ENCODE data around the gene HJV.

HJV gene

DNA sequence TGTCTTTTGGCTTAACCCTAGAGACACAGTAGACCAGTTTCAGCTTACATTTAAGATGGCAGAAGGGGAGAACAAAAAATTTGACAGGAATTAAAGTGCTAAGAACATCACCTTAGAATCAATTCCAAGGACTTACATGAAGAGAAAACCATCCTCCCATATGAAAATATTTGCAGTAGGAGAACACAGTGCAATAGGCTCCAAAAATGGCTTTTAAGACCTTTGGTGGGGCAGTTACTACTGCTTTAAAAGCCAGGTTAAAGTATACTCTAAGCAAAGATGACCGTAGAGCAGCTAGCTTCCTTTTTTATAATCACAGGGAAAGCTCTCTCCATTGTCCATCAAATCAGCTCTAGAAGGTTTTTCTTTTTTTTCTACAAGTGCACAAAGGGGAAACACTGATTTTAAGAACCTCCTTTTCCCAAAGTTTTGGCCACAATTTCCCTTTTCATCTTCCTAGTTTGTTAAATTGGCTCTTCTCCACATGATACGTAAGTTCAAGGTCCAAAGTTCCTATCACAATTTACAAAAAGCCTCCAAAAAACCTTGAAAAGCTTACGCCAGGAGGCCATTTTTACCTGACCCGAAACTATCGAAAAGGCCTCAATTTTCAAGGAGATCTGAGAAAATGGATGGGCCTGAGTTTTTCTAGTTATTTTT lies 28.4 kb downstream of the HJV start:
- no peak for DNase-seq

DNA sequence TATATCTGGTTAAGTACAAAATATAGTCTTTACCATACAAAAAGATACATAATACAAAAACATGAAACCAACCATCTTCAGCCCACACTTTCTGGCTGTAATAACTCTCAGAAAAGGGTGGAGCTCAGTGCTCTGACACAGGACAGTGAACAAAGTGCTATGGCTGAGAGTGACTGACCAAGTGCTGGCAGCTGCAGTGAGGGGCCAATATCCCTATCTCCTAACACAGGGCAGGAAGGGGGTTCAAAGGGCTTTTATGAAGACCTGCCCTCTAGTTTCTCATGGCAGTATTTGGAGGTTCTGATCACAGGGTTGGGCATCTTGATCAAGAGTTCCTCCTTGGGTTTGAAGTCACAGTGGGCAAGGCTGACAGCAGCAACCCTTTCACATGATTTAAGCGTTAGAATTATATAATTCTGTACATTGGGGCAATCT lies 29.0 kb downstream of the HJV start:
- no peak for DNase-seq

DNA sequence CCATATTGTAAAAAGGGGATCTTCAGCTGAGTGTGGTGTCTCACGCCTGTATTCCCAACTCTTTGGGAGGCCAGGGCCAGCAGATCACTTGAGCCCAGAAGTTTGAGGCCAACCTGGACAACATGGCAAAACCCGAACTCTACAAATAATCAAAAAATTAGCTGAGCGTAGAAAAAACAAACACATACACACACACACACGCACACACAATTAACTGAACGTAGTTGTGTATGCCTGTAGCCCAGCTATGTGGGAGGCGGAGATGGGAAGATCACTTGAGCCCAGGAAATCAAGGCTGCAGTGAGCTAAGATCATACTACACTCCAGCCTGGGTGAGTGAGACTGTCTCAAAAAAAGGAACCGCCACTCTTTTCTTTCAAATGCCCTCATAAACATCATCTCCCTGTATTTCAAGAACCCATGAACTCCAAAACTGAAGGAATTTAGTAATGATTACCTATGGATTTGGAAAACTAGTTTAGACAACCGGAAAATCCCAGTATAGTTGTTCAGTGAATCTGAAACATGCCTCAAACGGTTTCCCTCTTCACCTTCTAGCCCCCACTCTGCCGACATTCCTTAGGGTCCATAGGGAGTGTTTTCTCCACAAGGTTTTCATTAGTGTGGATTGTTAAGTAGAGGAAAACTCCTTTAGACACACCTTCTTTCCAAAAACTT lies 29.7 kb downstream of the HJV start:
- no peak for DNase-seq

DNA sequence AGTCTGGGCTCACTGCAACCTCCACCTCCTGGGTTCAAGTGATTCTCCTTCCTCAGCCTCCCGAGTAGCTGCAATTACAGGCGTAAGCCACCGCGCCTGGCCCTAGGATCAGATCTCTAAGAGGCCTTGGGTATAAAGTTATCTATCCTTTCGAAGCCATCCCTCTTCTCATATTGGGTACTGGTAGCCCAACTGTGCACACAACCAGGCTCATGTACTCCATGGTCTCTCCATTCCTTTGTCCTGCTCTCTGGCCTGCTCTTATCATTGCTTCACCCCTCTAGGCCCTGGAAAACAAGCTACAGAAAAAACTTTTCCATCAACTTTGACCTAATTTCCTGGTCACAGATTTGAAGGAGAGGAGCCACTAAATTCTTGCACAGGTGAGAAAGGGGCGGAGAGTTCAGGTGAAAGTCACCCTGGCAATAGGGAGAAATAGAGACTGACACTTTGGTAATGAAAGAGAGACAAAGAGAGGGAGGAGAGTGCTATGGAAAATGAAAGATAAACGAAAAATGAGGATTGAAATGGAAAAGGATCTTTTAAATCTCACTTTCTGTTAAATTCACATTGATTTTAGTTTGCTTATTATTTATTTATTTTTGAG lies 31.2 kb downstream of the HJV start:
- DNase-seq = no peak

DNA sequence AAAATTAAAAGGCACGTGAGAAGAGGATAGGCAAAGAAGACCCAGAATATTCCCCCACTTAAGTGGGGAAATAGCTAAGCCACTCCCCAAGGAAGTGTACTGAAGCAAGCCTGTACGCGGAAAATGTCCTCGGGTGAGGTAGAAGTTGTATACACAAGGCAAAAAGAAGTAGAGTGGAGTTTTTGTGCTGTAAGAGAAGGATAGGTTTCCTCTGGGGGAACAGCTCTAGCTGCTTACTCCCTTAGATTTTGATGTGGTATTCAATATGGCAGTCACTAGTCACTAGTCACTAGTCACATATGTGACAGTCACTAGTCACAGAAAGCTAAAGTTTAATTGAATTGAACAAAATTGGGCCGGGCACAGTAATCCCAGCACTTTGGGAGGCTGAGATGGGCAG lies 32.8 kb downstream of the HJV start:
- no peak for DNase-seq

DNA sequence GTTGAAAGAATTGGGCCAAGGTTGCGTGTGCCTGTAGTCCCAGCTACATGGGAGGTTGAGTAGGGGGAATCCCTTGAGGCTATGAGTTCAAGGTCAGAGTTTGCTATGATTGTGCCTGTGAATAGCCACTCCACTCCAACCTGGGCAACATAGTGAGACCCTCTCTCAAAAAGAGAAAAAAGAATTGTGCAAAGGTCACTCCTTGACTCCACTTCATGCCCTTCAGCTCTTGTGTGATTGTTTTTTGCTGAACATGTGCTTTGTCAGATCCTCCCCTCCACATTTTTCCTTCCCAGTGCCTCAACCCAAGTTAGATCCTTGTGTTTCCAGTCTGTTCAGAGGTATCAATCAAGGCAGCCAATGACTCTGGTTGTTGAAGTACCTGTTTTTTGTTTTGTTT lies 33.6 kb downstream of the HJV start:
- no peak for DNase-seq

DNA sequence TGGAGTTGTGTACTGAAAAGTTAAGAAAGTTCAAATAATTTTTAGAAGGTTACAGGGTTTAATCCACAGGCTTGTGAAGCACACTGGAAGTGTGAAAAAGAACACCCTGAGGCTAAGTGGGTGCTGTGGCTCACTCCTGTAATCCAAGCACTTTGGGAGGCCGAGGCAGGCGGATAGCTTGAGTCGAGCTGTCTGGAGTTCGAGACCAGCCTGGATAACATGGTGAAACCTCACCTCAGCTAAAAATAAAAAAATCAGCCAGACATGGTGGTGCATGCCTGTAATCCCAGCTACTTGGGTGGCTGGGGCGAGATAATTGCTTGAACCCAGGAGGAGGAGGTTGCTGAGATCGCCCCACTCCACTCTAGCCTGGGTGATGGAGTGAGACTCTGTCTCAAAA lies 35.0 kb downstream of the HJV start:
- no peak for DNase-seq

DNA sequence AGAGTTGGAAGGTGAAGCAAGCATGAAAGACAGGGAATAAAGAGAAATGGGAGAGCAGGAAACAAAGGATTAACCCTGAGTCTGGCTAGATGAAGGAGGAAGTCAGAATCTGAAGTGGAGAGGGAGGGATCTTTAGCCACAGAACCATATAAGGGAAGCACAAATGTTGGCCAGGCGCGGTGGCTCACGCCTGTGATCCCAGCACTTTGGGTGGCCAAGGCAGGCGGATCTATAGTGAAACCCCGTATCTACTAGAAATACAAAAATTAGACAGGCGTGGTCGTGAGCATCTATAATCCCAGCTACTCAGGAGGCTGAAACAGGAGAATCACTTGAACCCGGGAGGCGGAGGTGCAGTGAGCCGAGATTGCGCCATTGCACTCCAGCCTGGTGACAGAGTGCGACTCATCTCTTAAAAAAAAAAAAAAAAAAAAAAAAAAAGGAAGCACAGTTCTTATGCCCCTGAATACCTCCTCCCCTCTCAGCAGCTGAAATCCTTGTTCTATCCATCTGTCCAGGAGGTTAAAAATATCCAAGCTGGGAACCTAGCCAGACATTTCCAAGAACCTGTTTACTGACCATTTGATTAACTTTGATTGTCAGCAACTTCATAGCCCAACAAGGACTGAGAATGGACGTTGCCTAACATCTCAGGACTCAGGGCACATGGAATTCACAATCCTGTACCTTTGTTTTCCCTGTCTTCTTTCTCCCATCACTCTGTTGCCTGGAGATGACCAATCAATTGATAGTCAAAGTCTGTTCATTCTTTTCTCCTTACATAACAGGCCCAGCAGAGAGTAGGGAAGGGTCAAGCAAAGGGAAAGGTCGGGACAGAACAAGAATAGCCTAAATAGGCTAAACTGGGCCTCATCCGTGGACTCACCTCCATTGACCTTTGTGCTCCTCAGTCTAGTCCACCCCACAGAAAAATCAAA lies 35.8 kb downstream of the HJV start:
- DNase-seq = no peak

DNA sequence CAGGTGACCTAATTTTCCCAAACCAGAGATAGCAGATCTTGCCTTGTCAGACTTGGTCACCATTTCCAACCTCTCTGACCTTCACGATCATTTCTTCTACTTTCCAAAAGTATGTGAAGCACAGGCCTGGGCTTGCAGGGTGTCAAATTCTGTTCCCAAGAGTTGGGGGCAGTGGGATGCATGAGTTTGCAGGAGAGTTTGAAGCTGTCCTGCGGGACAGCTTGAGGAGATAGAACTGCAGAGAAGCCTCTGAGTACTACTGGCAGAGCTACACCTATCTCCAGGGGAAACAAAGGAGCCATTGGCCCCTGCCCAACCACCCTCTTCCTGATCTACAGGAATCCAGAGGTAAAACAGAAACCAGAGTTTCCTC lies 36.4 kb downstream of the HJV start:
- DNase-seq = no peak

DNA sequence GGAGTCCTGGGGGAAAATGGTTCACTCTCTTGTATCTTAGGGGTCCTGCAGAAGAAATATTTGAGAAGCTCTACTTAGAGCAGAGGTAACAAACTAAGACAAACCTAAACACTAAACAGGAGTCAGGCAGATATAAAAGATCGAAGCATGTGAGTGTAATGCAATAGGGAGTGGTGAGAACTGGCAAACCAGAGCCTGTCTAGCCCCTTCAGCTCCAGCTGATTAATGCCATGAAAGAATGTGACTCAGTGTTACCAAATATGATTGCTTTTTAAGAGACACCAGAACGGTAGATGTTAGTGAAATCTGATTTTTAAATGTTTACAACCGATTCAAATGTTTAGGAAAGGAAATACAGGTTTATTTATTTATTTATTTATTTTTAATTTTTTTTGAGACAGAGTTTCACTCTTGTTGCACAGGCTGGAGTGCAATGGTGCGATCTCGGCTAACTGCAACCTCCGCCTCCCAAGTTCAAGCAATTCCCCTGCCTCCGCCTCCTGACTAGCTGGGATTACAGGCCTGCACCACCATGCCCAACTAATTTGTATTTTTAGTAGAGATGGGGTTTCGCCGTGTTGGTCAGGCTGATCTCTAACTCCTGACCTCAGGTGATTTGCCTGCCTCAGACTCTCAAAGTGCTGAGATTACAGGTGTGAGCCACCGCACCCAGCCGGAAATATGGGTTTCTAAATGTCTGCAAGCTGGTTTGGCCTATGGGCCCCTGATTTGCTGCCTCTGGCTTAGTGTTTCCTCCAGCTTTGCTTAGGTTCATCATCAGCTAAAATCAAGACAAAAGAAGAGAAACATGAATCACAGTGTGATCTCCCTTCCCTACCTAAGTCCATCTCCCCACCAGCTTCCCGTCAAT lies 37.3 kb downstream of the HJV start:
- no peak for DNase-seq

DNA sequence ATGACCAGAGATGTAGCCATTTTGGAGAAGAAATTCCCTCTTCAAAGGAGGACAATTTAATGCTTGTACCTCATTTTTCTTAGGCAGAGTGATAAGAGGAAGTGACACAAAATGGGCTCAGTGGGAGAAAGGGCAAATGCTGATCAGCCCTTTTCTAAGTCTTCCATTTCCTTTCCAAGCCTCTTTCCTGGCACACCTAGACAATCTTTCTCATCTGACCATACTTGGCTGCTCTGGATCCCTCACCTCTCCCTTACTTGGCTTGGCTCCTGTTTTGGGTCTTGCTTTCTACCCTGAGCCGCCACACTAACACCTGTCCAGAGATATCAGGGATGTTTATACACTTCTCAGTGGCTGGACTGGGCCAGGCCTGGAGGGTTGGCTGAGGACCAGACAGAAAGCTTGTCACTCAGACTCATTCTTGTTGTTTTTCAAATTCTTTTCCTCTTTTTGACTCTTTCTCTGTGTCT lies 38.3 kb downstream of the HJV start:
- DNase-seq = no peak

DNA sequence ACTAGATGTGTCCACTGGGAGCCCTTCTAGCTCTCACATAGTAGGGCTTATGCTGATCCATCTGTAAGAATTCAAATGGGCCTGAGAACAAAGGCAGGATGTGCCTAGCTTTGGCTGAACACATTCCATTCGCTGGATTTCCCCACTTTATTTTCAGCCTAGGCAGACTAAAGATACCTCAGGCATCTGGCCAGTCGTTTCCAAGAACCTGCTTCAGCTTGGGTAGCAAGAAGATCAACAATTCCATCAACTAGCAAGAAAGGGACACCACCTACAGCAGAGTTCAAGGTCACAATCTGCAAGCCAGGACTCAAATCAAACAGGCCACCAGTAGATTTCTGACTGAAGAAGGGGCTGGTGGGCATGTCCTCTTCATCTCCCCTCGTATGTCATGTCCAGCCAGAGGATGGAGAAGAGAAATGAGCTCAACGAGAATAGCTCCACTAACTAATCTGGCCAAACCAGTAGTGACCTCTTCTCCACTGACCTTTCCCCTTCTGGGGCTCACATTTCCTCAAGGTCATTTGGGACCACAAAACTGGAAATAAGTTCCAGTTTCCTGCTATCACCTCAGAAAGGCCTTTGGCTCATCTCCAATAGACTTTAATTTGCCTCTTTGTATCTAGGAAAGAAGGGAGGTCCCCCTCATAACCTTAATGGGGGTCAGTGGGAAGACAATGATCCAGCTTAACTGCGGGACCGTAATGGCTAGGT lies 39.4 kb downstream of the HJV start:
- DNase-seq = no peak

DNA sequence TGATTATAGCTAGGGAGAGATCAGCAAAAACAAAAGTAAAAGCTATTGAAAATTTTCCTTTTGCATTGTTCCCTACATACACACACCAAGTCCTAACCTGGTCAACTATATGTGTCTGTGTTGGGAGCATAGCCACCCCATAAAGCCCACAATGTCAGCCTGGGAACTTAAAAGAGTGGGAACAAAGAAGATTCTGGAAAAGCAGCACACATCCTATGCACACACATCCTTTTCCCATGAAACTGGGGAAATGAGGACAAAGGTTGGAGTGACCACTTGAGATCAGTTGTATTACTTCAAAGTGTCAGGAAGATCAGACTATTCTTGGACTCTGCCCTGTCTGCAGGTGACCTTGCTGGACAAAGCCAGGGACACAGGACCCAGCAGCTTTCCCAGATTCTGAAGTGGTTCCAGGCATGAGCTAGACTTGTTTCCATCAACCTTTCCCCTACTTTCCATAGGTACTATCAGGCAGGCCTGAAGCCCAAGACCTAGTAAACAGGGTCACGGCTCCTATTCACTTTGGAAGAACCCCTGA lies 41.0 kb downstream of the HJV start:
- no peak for DNase-seq

DNA sequence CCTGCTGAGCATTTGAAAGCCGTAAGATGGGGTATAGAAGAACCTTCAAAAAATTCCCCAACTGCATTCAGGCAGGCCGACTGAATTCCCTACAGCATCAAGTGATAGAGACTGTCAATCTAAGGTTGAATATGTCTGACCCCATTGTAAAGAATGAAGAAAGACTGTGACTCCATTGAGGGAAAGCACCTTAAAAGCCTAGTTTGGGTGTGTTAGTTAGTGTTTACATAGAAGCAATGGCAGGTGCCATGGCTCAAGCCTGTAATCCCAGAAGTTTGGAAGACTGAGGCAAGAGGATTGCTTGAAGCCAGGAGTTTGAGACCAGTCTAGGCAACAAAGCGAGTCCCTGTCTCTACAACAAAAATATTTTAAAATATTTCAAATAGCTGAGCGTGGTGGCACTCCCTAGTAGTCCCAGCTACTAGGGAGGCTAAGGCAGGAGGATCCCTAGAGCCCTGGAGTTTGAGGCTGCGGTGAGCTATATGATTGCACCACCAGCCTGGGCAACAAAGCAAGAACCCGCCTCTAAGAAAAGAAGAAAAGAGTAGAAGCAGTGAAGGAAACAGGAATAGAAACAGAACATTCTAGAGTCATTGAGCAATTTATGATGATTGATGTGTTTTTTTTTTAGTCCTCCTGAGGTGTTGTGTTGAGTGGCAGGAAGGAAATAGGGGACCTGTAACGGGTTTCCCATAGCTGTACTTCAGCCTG lies 41.6 kb downstream of the HJV start:
- DNase-seq = no peak

DNA sequence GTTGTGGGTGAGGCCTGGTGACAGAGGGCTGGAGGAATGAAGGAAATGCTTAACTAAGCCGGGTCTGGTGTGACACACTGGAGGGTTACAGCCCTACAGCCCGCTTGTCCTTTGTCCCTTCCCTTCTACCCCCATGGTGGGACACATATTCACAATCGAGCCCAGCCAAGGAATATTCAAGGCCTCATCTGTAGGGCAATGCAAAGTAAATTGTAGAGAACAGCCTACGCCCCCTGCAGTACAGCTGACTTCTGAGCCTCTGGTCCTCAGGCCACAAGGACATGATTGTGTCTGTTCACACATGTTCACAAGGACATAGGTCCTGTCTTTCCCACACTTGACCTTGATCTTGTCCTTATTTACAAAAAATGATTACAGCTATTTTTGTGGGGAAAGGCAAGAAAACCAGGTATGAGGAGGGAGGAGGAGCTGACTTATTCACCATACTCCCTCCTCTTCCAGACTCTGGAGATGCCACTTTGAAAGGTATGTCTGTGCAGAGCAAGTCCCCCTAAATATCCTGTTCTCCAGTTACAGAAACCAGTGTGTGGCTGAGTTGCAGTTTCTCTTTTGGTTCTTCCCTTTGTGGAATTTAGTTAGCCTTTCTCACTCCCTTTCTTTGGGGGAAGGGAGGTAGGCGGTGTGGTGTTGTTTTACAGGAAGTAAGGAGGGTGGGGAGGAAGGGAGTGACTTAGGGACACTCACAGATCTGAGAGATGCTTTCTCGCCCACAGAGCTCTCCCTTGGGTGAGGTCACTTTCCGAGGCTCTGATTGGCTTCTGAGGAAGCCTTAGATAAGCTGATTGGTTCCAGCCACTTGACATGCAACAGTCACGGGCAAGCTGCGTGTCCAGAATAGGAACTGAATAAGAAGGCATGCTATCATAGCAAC lies 42.4 kb downstream of the HJV start:
- peak; percentile 72 for DNase-seq

DNA sequence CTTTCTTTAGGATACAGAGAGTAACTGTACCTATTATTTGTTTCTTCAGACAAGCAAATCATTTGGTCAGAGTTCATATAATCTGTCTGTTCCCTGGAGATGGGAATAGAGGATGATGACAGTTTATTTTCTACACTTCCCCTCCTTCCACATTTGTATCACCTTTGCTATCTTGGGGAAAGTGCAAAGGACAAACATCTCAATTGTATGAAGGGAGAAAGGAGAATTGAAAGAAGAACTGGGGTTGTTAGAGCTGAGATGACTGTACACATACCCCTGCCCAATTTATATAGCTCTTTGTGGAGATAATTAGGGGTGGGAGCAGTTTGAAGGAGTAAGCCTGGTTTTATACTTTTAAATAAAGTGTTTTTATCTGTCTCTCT lies 43.1 kb downstream of the HJV start:
- DNase-seq = no peak

DNA sequence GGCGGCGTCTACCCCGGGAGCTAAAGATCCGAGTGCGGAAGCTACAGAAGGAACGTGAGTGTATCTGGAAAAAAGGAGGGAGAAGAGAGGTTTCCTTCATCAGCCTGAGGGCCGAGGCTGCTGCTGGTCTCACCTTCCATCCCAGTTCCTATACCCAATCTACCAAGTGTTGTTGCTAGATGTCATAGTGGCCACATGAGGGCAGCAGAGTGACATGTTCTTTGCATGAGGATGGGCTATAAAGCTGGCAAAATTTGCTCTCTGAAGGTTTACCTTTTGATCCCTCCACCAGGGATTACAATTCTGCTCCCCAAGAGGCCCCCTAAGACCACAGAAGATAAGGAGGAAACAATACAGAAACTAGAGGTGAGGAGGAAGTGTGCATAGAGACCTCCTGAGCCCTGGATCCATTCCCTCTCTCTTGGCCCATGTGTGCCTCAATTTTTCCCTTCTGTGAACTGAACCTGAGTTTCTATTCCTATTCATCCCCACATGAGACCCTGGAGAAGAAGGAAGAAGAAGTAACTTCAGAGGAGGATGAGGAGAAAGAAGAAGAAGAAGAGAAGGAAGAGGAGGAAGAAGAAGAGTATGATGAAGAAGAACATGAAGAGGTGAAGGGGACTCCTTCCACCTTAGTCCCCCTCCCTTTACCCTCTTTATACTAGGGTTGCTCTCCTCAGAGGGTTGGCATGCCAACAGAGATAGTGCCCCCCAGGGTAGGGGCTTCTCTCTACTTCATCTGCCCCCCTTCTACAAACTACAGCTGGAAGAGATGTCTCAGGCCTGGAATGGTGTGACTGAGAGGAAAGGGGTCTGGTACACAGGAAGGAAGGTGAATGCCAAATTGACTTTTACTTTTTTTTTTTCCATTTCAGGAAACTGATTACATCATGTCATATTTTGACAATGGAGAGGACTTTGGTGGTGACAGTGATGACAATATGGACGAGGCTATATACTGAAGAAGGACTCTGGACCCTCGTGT lies 43.8 kb downstream of the HJV start:
- DNase-seq = peak; percentile 65

DNA sequence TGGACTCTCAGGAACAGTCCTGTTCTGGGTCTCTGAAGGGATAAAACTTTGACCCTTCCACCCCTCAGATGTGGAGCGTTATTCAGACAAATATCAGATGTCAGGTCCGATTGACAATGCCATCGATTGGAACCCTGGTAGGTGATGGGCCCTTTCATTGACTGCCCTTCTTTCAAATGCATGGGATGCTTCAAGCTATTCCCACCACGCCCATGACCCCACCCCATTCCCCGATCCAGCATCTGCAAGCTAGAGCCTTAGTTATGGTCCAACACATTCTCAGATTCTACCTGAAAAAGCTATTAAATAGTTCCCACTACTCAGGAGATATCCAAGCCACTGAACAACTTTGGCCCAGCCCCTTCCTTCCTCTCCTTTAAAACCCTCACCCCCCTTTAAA lies 44.5 kb downstream of the HJV start:
- no peak for DNase-seq

All from stimulated activated CD4-positive, alpha-beta T cell treated with anti-CD3 and anti-CD28 coated beads, Interleukin-4, amount 100 ng/mL, for 1 hour (primary cell).